Ovary (tissue), 9 donors: ENCODE results near the gene PPM1E. TPM values are rescaled to one million over a fixed set of nuclear protein-coding genes. Genes with fewer than 3 reads are reported as not detected.

Experiments used
- DNase-seq, 5 donors: peaks; one replicate each; pipeline ENCODE4 v3.0.0-alpha.2; 2019 to 2020
- H3K27ac ChIP-seq, 2 donors: fragments of 200-600 bp; one replicate each; pipeline versions ENCODE4 v1.5.1 to v1.8.0; 2019 to 2022
- H3K27me3 ChIP-seq: fragments of 200-600 bp; one replicate; pipeline ENCODE4 v1.8.0; 2022
- H3K36me3 ChIP-seq: fragments of 200-600 bp; sonication (generic); one replicate; pipeline ENCODE4 v1.5.1; 2019
- H3K4me1 ChIP-seq: one replicate; pipeline ENCODE4 v1.8.1; 2013; ENCODE audit warnings: mild to moderate bottlenecking, moderate library complexity; ENCODE audit not compliant: insufficient read depth
- H3K4me3 ChIP-seq: fragments of 200-600 bp; sonication (generic); one replicate; pipeline ENCODE4 v1.5.1; 2017
- H3K9me3 ChIP-seq, 2 donors: fragments of 200-600 bp in 1 of 2; sonication (generic) in 1 of 2; one replicate each; pipeline versions ENCODE4 v1.5.1 to v1.8.1; 2013 to 2019; ENCODE audit warnings: mild to moderate bottlenecking in 1 of 2, moderate library complexity in 1 of 2
- CTCF ChIP-seq, 3 donors: fragments of 450-650 bp in 2 of 3; fragments of 200-600 bp in 1 of 3; IDR thresholded peaks; one replicate each; pipeline versions ENCODE4 v1.5.1 to v1.8.0; 2016 to 2022; ENCODE audit warnings: antibody characterized with exemption in 3 of 3, mild to moderate bottlenecking in 1 of 3
- EP300 ChIP-seq: sonication (generic); formaldehyde crosslinking; IDR thresholded peaks from one replicate; pipeline ENCODE4 v1.6.1; 2017; ENCODE audit warnings: antibody characterized with exemption
- POLR2A ChIP-seq: fragments of 450-650 bp; IDR thresholded peaks from one replicate; pipeline ENCODE4 v1.6.1; 2017; ENCODE audit warnings: antibody characterized with exemption, mild to moderate bottlenecking, moderate library complexity
- WGBS, 3 donors: extraction: QIAGEN DNeasy Blood & Tissue Kit in 1 of 3; methylation state at CpG; one replicate each; pipeline versions ENCODE4 v1.1.5 to v1.1.7; 2013 to 2017; 5-methylcytosine and 5-hydroxymethylcytosine counted together
- intact Hi-C, 4 donors: fragments of 100-400 bp; cut with DNase I; formaldehyde crosslinking; loops; one replicate each; pipeline versions ENCODE4 v1.11.0 to v1.15.1; 2022 to 2023
- polyA plus RNA-seq, 2 donors: library from polyadenylated mRNA; stranded (reverse); fragments of 200-250 nt in 1 of 2; fragments of 350-450 nt in 1 of 2; fragmentation: Illumina TruSeq in 1 of 2; extraction: RNeasy Lipid Tissue Mini Kit (QIAGEN cat#74804) in 1 of 2; gene quantifications; one replicate each; pipeline ENCODE4 v1.2.3, GENCODE V29; 2013 to 2014
- total RNA-seq, 7 donors: library from RNA; depleted of rRNA in 2 of 7; stranded (reverse); fragments of >200 nt in 2 of 7; fragmentation: NEBNext Ultra II Directional in 3 of 7; extraction: Animal tissue kit (Norgen Biotek cat#: 25700) in 3 of 7; gene quantifications; one replicate each; pipeline versions ENCODE4 v1.1.0 to v1.2.4, GENCODE V29; 2016 to 2023
- donor health status: DM: no; HTN: no; CAD: no; lungs with moderate emphysema.
- donor health status: DM: no; HTN: no; CAD: no.
- donor health status: Bipolar disorder and iron deficiency.
- donor health status: DM: yes; HTN: yes; CAD: no.
- donor health status: DM: no; HTN: no; CAD: no.
- donor health status: DM: yes; HTN: yes; CAD: no.

Gene PPM1E
- total and polyA plus RNA-seq, 9 donors = 0.17 to 3.2 (median 0.47) TPM

GRCh38 chr17:59011975-59012374 lies 256.3 kb downstream of the PPM1E start:
- WGBS, 3 donors = 86 to 96% (median 90%) methylated on average over 2 of the region's 2 CpGs
- intact Hi-C loops = no loop called here
- H3K27ac ChIP-seq = no peak overlapping the region
- no peak overlapping the region for H3K4me3 ChIP-seq
- no peaks in the 10 kb centered on the region for H3K36me3 ChIP-seq
- TF ChIP-seq CTCF (IDR thresholded peaks at IDR 0.05) (no peak), EP300 (no peak), POLR2A (no peak)
- no peaks in the 10 kb centered on the region for H3K4me1 ChIP-seq
- no peak for DNase-seq
- H3K9me3 ChIP-seq = no peaks in the 10 kb centered on the region
- no peaks in the 10 kb centered on the region for H3K27me3 ChIP-seq

DNA sequence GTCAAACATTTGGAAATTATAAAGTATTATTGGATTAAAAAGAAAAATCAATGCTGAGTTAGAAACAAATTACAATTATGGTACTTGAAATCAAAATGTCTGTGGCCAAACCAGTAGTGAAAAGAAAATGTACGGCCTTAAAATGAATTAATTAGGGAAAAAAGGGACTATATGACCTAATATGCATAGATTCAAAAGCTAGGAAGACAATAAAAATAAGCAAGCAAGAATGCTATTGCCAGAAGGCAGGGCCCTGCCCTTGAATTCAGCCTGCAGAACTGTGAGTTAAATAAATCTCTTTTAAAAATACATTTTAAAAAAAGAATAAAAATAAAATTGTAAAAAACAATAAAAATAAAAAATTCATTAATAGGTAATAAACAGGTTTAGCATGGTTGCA lies 262.4 kb downstream of the PPM1E start:
- no peak for DNase-seq
- Histone ChIP-seq H3K9me3 (no peaks in the 10 kb centered on the region), H3K27me3 (no peaks in the 10 kb centered on the region), H3K27ac (no peak overlapping the region), H3K4me3 (no peak overlapping the region), H3K4me1 (no peaks in the 10 kb centered on the region), H3K36me3 (no peaks in the 10 kb centered on the region)
- WGBS, 3 donors = 77 to 86% (median 85%) methylated on average over 1 of the region's 1 CpG
- TF ChIP-seq CTCF (IDR thresholded peaks at IDR 0.05) (no peak), EP300 (no peak), POLR2A (no peak)
- intact Hi-C loops = no loop called here

GRCh38 chr17:59024916-59025315 lies 269.3 kb downstream of the PPM1E start:
- no peaks in the 10 kb centered on the region for H3K9me3 ChIP-seq
- no peaks in the 10 kb centered on the region for H3K36me3 ChIP-seq
- no peaks in the 10 kb centered on the region for H3K4me1 ChIP-seq
- H3K27ac ChIP-seq = no peak overlapping the region
- 84 to 92% (median 92%) methylated on average over 2 of the region's 2 CpGs for WGBS, 3 donors
- H3K4me3 ChIP-seq = no peak overlapping the region
- H3K27me3 ChIP-seq = no peaks in the 10 kb centered on the region
- no peak for DNase-seq
- TF ChIP-seq EP300 = no peak
- no peak for TF ChIP-seq POLR2A
- no peak for TF ChIP-seq CTCF (IDR thresholded peaks at IDR 0.05)
- intact Hi-C loops = no loop called here

- H3K27ac ChIP-seq = no peak overlapping the region
- no peaks in the 10 kb centered on the region for H3K36me3 ChIP-seq
- DNase-seq = no peak
- no peaks in the 10 kb centered on the region for H3K9me3 ChIP-seq
- 87 to 94% (median 94%) methylated on average over 1 of the region's 1 CpG for WGBS, 3 donors
- no peak overlapping the region for H3K4me3 ChIP-seq
- no peak for TF ChIP-seq CTCF (IDR thresholded peaks at IDR 0.05)
- no peak for TF ChIP-seq EP300
- no peak for TF ChIP-seq POLR2A
- no peaks in the 10 kb centered on the region for H3K4me1 ChIP-seq
- H3K27me3 ChIP-seq = no peaks in the 10 kb centered on the region
- intact Hi-C loops = no loop called here
Observed at GRCh38 chr17:59026176-59026939, 270.7 kb downstream of the PPM1E start.
